K562 (cell line): Measurements from ENCODE around the gene RPLP2. TPM values are rescaled to one million over a fixed set of nuclear protein-coding genes. Genes with fewer than 3 reads are reported as not detected.

Experiments
- ATAC-seq: fragments of 200-7000 bp; cut with Tn5 transposase; 3 replicates; pipeline ENCODE4 v1.9.1; 2020; ENCODE audit warnings: moderate library complexity
- BruUV-seq: library from RNA; stranded (reverse); fragments of 400-500 nt; replicated peaks from 2 replicates; lab custom pipeline; 2021; lab: Mats Ljungman, UMichigan
- CTCF ChIA-PET: fragments of 300-600 bp; formaldehyde crosslinking; extraction: SDS; loops from one replicate; lab custom pipeline; 2021; ENCODE audit warnings: low intra/inter-chr PET ratio; lab: Yijun Ruan, JAX
- POLR2A ChIA-PET: fragments of 300-600, 350-650 bp; sonication (Branson Sonifier 250); formaldehyde crosslinking; extraction: SDS; loops from one replicate; lab custom pipeline; 2021; ENCODE audit warnings: antibody characterized with exemption, inconsistent platforms; lab: Yijun Ruan, JAX
- DNase-seq, 4 experiments: peaks; one replicate each; pipeline versions ENCODE4 v3.0.0 to v3.0.0-alpha.2; 2011 to 2018; ENCODE audit warnings: low spot score in 3 of 4, mixed read lengths in 3 of 4; ENCODE audit errors: extremely low read depth in 1 of 4
- FAIRE-seq: peaks from 2 replicates; lab custom pipeline; 2011; peaks lifted over from hg19 to GRCh38; lab: Jason Lieb, UNC
- H2AFZ ChIP-seq: 2 replicates; pipeline ENCODE4 v1.6.0; 2011; ENCODE audit warnings: low read depth, low read length, control low read depth, inconsistent platforms
- H3K27ac ChIP-seq: fragments of 200-600 bp; 3 replicates; pipeline ENCODE4 v1.8.0; 2011; ENCODE audit warnings: low read depth, mild to moderate bottlenecking, control low read depth, inconsistent platforms, low read length, moderate library complexity, mixed read lengths; ENCODE audit errors: extremely low read depth
- H3K27me3 ChIP-seq, 2 experiments: fragments of 300-600 bp in 1 of 2; 2 replicates in 1 of 2; 3 replicates in 1 of 2; pipeline versions ENCODE4 v1.6.0 to v1.8.0; 2011; ENCODE audit warnings: inconsistent platforms in 2 of 2, low read length in 2 of 2, mild to moderate bottlenecking in 1 of 2, mixed read lengths in 1 of 2, moderate library complexity in 1 of 2; ENCODE audit not compliant: control insufficient read depth in 2 of 2, insufficient read depth in 2 of 2
- H3K36me3 ChIP-seq: fragments of 300-600 bp; 3 replicates; pipeline ENCODE4 v1.8.0; 2011; ENCODE audit warnings: mild to moderate bottlenecking, low read length, inconsistent platforms; ENCODE audit not compliant: control insufficient read depth, insufficient read depth
- H3K4me1 ChIP-seq, 2 experiments: fragments of 200-600 bp in 1 of 2; replicated peaks in 1 of 2; 2 replicates in 1 of 2; 3 replicates in 1 of 2; pipeline versions ENCODE4 v1.5.1 to v1.8.0; 2011; ENCODE audit warnings: inconsistent platforms in 2 of 2, low read length in 2 of 2, mild to moderate bottlenecking in 1 of 2, mixed read lengths in 1 of 2, moderate library complexity in 1 of 2; ENCODE audit not compliant: control insufficient read depth in 2 of 2, insufficient read depth in 2 of 2
- H3K4me2 ChIP-seq: 2 replicates; pipeline ENCODE4 v1.6.1; 2011; ENCODE audit warnings: low read length, control low read depth, inconsistent platforms, mixed read lengths; ENCODE audit not compliant: insufficient read depth
- H3K4me3 ChIP-seq: fragments of 200-600 bp; sonication (generic), shearing (Covaris generic); 2 replicates; pipeline ENCODE4 v1.5.1; 2016; ENCODE audit warnings: control low read depth, inconsistent platforms
- H3K79me2 ChIP-seq: fragments of 200-600 bp; 3 replicates; pipeline ENCODE4 v1.8.0; 2011; ENCODE audit warnings: low read length, inconsistent platforms; ENCODE audit not compliant: control insufficient read depth, insufficient read depth
- H3K9ac ChIP-seq, 2 experiments: 2 replicates each; pipeline versions ENCODE4 v1.6.0 to v1.6.1; 2011; ENCODE audit warnings: low read depth in 2 of 2, low read length in 2 of 2, control low read depth in 1 of 2, inconsistent platforms in 1 of 2, mild to moderate bottlenecking in 1 of 2, mixed read lengths in 1 of 2; ENCODE audit not compliant: insufficient read depth in 1 of 2
- H3K9me1 ChIP-seq: one replicate; pipeline ENCODE4 v1.6.0; 2011; ENCODE audit warnings: inconsistent platforms, mild to moderate bottlenecking, low read length, moderate library complexity; ENCODE audit not compliant: control insufficient read depth, insufficient read depth
- H3K9me3 ChIP-seq: replicated peaks from 2 replicates; pipeline ENCODE4 v1.5.1; 2011; ENCODE audit warnings: low read depth, low read length, inconsistent platforms; ENCODE audit not compliant: control insufficient read depth, insufficient read depth
- H4K20me1 ChIP-seq: replicated peaks from 2 replicates; pipeline ENCODE4 v1.6.1; 2011; ENCODE audit warnings: low read length, inconsistent platforms, mixed read lengths; ENCODE audit not compliant: control insufficient read depth, insufficient read depth
- MYBL2 ChIP-seq, 2 experiments: fragments of 450-650 bp in 1 of 2; sonication (generic) in 1 of 2; formaldehyde crosslinking in 1 of 2; IDR thresholded peaks; 2 replicates each; pipeline versions ENCODE4 v1.6.1 to v1.8.1; 2017 to 2022; ENCODE audit warnings: borderline replicate concordance in 1 of 2, inconsistent platforms in 1 of 2, low read depth in 1 of 2, mild to moderate bottlenecking in 1 of 2, missing genetic modification reagents in 1 of 2, moderate library complexity in 1 of 2
- PCBP1 ChIP-seq: fragments of 200-400 bp; formaldehyde crosslinking; IDR thresholded peaks from 2 replicates; pipeline ENCODE4 v1.6.1; 2018; ENCODE audit warnings: mild to moderate bottlenecking, low read depth, low read length; ENCODE audit not compliant: poor library complexity, severe bottlenecking
- WGBS: fragments of 100-300 bp; shearing (Covaris generic); methylation state at CpG from one replicate; pipeline ENCODE4 v1.1.6; 2016; ENCODE audit warnings: low coverage, mixed read lengths; ENCODE audit not compliant: insufficient coverage; ENCODE audit errors: missing lambda C conversion rate; 5-methylcytosine and 5-hydroxymethylcytosine counted together
- in situ Hi-C: fragments of 300-500 bp; cut with MboI; formaldehyde crosslinking; loops from 4 replicates; pipeline ENCODE4 v1.15.0; 2018; ENCODE audit warnings: inconsistent platforms, mixed read lengths
- intact Hi-C: fragments of 100-400 bp; cut with micrococcal nuclease; formaldehyde crosslinking; loops from 2 replicates; pipeline ENCODE4 v1.14.2; 2022
- polyA plus RNA-seq, 8 experiments: library from polyadenylated mRNA; depleted of rRNA in 4 of 8; stranded (reverse) in 5 of 8; unstranded in 3 of 8; fragments of >200 nt; fragmentation: Nextera tagmentation in 2 of 8; fragmentation: Illumina TruSeq in 1 of 8; extraction: Ambion mirVana in 2 of 8; extraction: Trizol in 1 of 8; gene quantifications; 2 replicates each; pipeline versions ENCODE4 v1.2.1 to v1.2.3, GENCODE V29; 2011 to 2014; ENCODE audit warnings: inconsistent platforms in 1 of 8, missing spikeins in 1 of 8
- total RNA-seq, 7 experiments: library from RNA; depleted of rRNA in 6 of 7; stranded (reverse); fragments of >200 nt in 6 of 7; fragmentation: Illumina TruSeq in 2 of 7; extraction: Trizol in 2 of 7; gene quantifications; 2 replicates each; pipeline versions ENCODE4 v1.2.1 to v1.2.3, GENCODE V29; 2011 to 2021; ENCODE audit warnings: low replicate concordance in 1 of 7
- TF ChIP-seq, protein P1 (sequence below): sonication (generic); formaldehyde crosslinking; IDR thresholded peaks from 2 replicates; pipeline ENCODE4 v1.8.1; 2023; ENCODE audit warnings: mild to moderate bottlenecking, missing genetic modification reagents

Gene RPLP2
- total and polyA plus RNA-seq, 9 of the 15 experiments (the other 6 are each of a cell fraction or from before 2014, with no cell fraction given): 528 to 3,807 (median 1,633) TPM

DNA sequence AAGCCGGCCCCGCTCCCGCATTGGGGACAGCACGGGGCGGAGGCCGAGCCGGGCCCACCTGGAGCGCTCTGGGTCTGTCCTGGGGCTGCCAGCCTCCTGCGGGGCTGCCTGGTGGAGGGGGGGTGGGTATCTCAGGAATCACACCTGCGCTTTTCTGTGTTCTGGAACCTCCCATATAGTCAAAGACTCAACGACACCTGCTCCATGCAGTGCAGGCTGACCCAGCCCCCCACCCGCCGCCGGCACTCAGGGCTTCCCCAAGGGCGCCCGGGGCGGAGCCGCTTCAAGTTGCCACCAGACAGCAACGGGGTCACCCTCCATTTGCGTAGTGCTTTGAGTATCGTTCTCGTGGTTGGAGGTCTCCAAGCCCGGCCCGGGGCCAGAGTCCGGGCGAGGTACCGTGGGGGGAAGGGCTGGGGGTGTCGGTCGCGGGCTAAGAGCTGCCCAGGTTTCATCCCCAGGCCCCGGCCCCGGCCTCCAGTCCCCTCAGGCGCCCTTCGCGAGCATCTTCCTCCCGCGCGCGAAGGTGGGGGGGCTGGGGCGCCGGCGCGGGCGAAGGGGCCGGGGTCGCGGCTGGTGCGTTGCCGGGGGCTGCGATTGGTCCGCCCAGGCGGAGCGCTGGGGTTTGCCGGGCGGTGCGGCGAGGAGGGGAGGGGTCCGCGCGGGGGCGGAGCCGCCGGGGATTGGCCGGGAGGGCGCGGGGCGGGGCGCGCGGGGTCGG, 39.5 kb downstream of the RPLP2 start:
- no peak overlapping the region for H3K27ac ChIP-seq
- POLR2A ChIA-PET: no interaction called here
- BruUV-seq: no TSS peak
- 98% methylated on average over 16 of the region's 71 CpGs for WGBS
- FAIRE-seq (no peak), DNase-seq (no peak), ATAC-seq (no peak)
- in situ Hi-C loops: no loop called here
- TF ChIP-seq MYBL2 (IDR thresholded peaks at IDR 0.05; ENCODE audit: low read depth) (no peak), MYBL2 (CRISPR knock-in tag; IDR thresholded peaks at IDR 0.05; ENCODE audit: borderline replicate concordance) (no peak), PCBP1 (peak; percentile 17)
- TF ChIP-seq, protein P1, sequence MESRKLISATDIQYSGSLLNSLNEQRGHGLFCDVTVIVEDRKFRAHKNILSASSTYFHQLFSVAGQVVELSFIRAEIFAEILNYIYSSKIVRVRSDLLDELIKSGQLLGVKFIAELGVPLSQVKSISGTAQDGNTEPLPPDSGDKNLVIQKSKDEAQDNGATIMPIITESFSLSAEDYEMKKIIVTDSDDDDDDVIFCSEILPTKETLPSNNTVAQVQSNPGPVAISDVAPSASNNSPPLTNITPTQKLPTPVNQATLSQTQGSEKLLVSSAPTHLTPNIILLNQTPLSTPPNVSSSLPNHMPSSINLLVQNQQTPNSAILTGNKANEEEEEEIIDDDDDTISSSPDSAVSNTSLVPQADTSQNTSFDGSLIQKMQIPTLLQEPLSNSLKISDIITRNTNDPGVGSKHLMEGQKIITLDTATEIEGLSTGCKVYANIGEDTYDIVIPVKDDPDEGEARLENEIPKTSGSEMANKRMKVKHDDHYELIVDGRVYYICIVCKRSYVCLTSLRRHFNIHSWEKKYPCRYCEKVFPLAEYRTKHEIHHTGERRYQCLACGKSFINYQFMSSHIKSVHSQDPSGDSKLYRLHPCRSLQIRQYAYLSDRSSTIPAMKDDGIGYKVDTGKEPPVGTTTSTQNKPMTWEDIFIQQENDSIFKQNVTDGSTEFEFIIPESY: peak; percentile 81
- CTCF ChIA-PET: interaction anchor here (0.6 to 1.1 kb wide), 2 partner anchors 201 to 203 kb away, joined by 3 to 4 read pairs; no protein-coding TSS in a partner anchor
- H3K4me2 ChIP-seq: no peak overlapping the region
- no peaks in the 10 kb centered on the region for H3K36me3 ChIP-seq
- no peaks in the 10 kb centered on the region for H3K79me2 ChIP-seq
- intact Hi-C loops: loop anchor here (5.0 to 10.0 kb wide), 2 partner anchors 66 to 203 kb away; partner anchors contain the start of gene CHID1
- no peaks in the 10 kb centered on the region for H3K27me3 ChIP-seq
- no peaks in the 10 kb centered on the region; the same call in 1 of the 2 replicates for H4K20me1 ChIP-seq
- H3K9me3 ChIP-seq: no peaks in the 10 kb centered on the region
- peaks cover 7 to 84% of the 10 kb centered on the region in 2 experiments for H3K4me1 ChIP-seq
- no peaks in the 10 kb centered on the region for H3K9me1 ChIP-seq
- H3K4me3 ChIP-seq: no peak overlapping the region
- no peak overlapping the region for H3K9ac ChIP-seq
- H2AFZ ChIP-seq: no peak overlapping the region
